Measurements from ENCODE around the gene RCSD1. TPM values are rescaled to one million over a fixed set of nuclear protein-coding genes. Genes with fewer than 3 reads are reported as not detected.
"Not testable (repeated sequence)": the region's sequence is repeated elsewhere in the genome, so short reads cannot be mapped to it uniquely, and the experiment has no call there.

The RCSD1 gene
- polyA plus RNA-seq, 4 donors: 13.3 to 15.8 (median 14.8) TPM

DNA sequence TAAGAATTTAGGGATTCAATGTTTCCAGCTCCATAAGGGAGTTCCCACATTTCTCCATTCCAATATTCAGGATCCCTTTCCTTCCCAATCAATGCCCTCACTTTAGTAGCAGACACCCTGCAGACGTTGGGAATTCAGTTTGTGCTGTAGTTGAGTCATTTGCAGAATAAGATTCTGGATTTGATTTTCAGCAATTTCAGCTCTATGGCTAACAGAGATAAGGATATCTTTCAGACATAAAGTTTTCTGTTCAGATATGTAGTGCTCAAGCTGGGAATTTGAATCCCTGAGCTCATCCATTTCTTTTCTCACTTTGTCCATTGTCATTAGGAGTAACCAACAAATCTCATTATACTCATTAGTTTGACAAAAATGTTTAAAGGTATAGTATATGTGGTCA is 104.8 kb downstream of the RCSD1 start:
- no peak for DNase-seq (ENCODE audit: low read depth in 4 of 4, low spot score in 3 of 4)

DNA sequence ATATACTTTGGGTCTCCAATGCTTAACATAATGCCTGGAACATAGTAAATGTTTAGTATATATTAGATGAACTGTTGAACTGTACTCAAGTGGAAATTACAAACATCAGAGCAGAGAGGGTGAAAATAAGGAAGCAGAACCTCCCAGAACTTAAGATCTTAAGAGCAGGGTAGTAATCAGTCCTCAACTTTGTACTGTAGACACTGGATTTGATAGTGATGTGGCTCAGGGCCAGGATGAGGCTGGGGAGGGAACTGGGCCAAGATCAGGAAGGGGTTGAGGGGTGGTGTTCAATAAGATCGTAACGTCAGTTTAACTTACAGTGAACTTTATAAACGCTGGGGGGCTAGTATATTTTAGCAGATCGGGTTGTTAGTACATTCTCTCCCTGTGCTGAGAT is 107.1 kb downstream of the RCSD1 start:
- DNase-seq (ENCODE audit: low read depth in 4 of 4, low spot score in 3 of 4): no peak

DNA sequence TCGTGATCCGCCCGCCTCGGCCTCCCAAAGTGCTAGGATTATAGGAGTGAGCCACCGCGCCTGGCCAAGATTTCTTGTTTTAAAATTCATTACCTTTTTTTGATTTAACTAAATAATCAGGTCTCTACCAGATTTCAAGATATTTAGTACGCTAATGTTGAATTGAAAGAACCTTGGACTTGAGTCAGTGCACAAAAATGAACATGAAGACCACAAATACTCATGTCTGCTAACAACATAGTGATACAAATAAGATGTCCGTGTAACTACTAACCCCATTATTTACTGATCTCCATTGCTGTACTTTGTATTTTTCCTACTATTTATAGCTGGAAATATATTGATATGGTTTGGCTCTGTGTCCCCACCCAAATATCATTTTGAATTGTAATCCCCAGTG is 108.1 kb downstream of the RCSD1 start:
- no peak for DNase-seq (ENCODE audit: low read depth in 4 of 4, low spot score in 3 of 4)

DNA sequence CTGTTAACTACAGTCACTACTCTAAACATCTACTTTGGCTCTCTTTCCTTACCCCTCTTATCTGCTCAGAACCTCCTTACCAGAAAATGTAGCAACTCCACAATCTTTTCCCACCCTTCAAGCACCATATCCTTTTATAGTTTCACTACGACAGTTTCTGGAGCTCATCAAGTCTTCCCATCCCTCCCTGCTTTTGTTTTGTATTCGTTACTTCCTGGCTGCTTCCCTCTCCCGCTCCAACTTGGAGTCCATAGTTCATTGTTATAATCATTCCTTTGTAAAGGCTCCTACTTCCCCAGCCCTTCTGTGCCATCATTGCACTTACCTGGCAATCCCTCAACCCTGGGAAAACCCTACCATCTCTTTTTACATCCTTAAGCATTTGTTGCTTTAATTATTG is 109.7 kb downstream of the RCSD1 start:
- no peak for DNase-seq (ENCODE audit: low read depth in 4 of 4, low spot score in 3 of 4)

DNA sequence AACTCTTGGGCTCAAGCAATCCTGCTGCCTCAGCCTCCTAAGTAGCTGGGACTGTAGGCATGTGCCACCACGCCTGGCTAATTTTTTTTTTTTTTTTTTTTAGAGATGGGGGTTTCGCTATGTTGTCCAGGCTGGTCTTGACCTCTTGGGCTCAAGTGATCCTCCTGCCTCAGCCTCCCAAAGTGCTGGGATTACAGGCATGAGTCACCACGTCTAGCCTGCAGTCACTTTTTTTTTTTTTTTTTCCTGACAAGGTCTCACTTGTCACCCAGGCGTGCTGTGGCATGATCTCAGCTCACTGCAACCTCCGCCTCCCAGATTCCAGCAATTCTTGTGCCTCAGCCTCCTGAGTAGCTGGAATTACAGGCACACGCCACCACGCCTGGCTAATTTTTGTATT is 111.1 kb downstream of the RCSD1 start:
- DNase-seq (ENCODE audit: low read depth in 4 of 4, low spot score in 3 of 4): not testable (repeated sequence)

DNA sequence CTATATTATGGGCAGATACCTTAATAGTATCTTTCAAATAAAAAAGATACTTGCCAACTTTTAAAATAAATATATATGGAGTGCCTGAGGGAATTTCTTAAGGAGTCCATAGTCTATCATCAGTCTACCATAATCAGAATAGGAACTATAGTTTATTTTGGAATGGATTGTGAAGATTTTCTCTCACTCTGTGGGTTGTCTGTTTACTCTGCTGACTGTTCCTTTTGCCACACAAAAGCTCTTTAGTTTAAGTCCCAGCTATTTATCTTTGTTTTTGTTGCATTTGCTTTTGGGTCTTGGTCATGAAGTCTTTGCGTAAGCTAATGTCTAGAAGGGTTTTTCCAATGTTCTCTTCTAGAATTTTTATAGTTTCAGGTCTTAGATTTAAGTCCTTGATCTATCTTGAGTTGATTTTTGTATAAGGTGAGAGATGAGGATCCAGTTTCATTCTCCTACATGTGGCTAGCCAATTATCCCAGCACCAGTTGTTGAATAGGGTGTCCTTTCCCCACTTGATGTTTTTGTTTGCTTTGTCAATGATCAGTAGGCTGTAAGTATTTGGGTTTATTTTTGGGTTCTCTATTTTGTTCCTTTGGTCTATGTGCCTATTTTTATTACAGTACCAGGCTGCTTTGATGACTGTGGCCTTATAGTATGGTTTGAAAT is 112.5 kb downstream of the RCSD1 start:
- DNase-seq (ENCODE audit: low read depth in 4 of 4, low spot score in 3 of 4): not testable (repeated sequence)

DNA sequence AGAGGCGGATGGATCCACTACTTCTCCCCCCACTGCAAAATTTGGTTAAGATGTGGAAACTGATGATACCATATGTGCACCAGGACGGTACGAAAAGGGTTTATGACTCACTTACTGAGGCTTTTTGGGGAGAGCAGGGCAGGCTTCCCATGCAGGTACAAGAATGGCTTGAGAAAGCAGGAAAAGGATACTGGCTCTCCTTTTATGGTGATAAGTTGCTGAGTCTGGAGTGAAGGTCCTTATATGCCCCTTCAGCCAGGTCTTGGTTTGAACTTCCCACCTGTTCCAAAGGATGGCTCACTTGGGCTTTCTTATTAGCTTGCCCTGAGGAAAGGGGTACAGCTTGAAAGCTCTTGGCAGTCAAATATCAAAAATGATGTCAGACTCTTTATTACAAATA is 114.9 kb downstream of the RCSD1 start:
- no peak for DNase-seq (ENCODE audit: low read depth in 4 of 4, low spot score in 3 of 4)

DNA sequence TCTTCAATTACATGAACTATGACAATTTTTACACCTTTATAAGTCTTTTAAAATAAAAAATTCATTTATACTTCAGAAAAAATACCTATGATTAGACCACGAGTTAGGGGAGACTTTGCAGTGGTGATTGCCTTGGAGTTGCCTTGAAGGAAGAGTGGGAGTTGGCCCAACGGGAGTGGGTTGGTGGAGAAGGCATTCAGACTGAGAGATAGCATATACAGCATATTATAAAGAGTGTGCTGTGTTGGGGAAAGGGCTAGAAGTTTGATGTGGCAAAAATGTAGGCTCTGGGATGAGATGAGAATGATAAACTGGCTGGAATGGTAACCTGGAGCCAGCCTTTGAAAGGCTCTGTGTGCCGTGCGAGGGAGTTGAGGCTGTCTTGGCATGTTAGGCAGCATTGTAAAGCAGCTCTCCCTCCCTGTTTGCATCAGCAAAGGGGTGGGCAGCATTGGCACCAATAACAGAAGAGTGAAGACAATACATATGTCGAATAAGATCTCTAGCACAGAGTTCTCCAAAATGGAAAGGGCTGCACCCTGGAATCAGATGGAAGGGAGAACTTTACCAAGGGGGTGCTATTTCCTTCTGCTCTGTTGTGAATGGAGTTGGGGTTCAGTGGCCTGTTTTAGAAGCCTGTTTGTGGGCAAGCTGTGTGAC is 116.1 kb downstream of the RCSD1 start:
- DNase-seq (ENCODE audit: low read depth in 4 of 4, low spot score in 3 of 4): no peak

DNA sequence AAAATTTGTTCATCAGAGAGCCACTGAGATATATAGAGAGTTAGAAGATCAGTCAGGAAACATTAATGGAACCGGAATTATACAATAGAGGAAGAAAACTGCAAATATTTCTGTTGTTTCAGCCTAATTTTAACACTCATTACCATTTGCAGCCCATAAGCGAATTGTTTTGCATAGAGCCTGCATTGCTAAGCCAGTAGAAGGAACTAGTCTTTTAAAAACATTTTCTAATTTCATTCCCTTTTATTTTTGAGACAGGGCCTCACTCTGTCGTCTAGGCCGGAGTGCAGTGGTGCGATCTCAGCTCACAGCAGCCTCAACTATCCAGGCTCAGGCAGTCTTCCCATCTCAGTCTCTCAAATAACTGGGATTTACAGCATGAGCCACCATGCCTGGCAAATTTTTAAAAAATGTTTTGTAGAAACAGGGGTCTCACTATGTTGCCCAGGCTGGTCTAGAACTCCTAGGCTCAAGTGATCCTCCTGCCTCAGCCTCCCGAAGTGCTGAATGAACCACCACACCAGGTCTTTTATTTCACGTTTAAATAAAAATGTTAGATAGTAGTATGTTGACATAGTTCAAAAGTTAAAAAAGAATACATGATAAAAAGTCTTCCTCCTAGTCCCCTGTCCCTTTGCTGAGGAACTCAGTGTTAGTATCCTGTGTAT is 117.1 kb downstream of the RCSD1 start:
- DNase-seq (ENCODE audit: low read depth in 4 of 4, low spot score in 3 of 4): no peak

DNA sequence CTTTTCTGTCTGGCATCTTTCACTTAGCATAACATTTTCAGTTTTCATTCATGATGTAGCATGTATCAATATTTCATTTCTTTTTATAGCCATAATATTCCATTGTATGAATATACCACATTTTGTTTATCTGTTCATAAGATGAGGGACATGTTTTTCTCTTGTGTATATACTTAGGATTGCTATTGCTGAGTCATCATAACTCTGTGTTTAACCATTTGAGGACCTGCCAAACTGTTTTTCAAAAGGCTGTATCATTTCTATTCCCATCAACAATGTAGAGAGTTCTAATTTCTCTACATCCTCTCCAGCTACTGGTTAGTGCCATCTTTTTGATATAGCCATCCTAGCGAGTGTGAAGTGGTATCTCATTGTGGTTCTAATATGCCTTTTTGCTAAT is 118.0 kb downstream of the RCSD1 start:
- no peak for DNase-seq (ENCODE audit: low read depth in 4 of 4, low spot score in 3 of 4)

DNA sequence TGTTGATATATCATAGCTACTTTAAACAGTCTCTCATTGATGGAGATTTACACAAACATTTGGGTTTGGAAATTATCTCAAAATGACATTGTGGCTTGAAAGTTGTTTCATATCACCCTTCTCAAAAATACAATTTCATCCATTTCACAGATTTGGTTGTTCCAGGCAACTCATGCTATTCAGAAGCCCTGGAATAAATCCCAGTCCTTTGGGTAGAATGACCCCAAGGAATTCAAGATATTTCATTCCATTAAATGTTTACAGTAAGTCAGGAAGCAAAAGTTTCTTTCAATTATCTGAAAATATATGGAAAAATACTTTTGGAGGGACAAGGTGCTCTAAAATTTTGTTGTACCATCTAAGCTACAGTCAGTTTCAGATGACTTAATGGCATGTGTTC is 118.9 kb downstream of the RCSD1 start:
- no peak for DNase-seq (ENCODE audit: low read depth in 4 of 4, low spot score in 3 of 4)

DNA sequence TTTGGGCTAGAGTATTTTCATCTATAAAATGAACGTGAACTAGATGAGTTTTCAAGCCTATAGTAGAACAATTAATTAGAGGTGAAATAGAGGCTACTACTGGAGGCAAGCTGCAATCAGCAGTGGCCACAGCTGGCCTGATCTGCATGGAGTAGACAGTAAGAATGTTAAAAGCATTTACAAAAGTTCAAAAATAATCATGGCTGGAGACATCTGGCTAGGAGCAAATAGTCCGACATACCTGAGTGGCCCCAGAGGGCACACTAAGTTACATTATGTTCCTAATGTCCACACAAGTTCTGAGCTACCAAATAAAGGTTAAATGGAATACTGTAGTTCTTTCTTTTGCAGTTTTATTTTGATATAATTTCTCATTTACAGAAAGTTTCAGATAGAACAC is 119.7 kb downstream of the RCSD1 start:
- DNase-seq (ENCODE audit: low read depth in 4 of 4, low spot score in 3 of 4): no peak

DNA sequence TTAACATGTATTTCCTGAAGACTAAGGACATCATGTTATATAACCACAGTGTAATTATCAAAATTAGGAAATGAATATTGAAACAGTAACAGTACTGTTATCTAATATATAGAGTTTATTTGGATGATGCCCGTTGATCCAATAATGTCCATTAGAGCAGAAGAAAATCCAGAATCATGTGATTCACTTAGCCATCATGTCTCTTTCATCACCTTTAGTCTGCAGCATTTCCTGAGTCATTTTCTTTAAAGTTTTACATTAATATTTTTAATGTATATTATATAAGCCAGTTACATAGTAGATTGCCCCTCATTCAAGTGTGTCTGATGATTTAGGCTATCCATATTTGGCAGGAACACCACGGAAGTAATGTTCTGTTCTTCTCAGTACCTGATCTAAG is 120.6 kb downstream of the RCSD1 start:
- DNase-seq (ENCODE audit: low read depth in 4 of 4, low spot score in 3 of 4): no peak

DNA sequence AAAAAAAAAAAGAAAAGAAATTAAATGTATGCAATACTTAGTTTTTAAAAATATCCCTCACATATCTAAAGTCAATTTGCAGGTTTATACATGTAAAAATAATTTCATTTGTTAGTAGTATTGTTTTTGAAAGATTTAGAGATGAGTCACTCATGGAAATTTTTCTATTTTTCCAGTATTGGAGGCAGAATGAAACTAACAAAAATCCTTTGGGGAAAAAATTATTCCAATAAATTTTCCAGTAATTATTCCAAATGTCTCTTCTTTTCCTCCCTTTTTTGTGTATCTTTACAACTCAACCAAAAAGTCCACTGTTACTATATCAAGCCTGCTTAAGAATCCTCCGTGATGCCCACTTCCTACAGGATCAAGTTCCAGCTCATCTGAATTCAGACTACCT is 121.6 kb downstream of the RCSD1 start:
- DNase-seq (ENCODE audit: low read depth in 4 of 4, low spot score in 3 of 4): no peak

DNA sequence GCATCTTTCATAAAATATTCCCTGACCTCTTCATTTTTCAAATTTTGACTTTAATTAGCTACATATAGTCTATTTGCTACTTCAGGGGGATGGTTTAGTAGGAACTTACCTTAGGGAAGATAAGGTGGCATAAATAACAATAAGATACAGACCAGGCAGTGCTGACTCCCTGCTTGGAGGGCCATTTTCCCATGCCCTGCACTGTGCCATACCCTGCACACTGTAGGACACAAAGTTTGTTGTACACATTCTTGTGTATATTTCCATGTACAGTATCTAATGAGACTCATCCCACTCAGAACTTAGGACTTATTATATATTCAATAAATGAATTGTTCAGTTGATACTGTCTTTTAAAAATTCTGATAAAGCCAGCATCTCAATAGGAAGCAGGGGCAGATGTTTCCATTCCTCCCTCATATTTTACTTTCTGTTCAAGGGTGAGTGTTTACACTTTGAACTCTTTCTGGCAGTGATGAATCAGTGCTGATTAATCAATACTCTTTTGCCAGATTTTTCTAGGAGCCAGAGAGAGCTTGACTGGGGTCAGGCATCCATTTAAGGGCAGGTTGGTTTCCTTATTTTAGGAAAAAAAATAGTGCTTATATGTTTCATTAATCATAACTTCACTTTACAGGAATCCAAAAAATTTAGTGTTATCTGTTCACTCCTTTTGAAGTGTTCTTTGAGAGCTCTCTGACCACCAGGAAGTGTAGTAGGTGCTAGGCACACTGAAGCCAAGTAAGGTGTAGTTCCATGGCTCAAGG is 122.4 kb downstream of the RCSD1 start:
- no peak for DNase-seq (ENCODE audit: low read depth in 4 of 4, low spot score in 3 of 4)

DNA sequence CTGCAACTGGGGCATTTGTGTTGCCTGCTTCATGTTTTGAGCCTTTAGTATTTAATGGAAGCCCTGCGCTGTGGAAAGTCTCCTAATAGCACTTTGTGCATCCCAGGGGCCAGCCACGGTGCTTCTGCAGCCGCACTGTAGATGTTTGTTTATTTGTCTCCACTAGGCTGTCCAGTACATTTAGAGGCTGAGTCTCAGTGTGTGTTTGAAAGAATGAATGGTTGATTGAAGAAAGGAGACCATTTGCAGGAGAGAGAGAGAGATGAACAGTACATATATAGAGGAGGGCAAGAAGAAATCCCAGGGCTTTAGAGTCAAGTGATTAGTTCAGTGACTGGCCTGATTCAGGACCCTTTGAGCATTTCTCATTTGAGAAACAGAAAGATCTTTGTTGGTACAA is 125.6 kb downstream of the RCSD1 start:
- no peak for DNase-seq (ENCODE audit: low read depth in 4 of 4, low spot score in 3 of 4)

Other genes with a start within 250 kb of the RCSD1 start
- 1 to 10 TPM in 1 of 4 donors, under 1 TPM in 3; 0.48 to 1.0 (median 0.60) TPM for gene CD247, start 111.7 kb upstream of the RCSD1 start, polyA plus RNA-seq (ENCODE audit: insufficient read length in 4 of 4)
- gene CREG1, start 76.5 kb upstream of the RCSD1 start, polyA plus RNA-seq (ENCODE audit: insufficient read length in 4 of 4): 100 to 1,000 TPM; 119 to 146 (median 134) TPM
- gene MPZL1, start 91.8 kb downstream of the RCSD1 start, polyA plus RNA-seq (ENCODE audit: insufficient read length in 4 of 4): 100 to 1,000 TPM; 125 to 145 (median 141) TPM

Measured in right renal pelvis (tissue), 4 donors.